Measurements from ENCODE around the gene TIMM9.

- TF ChIP-seq POLR2A (IDR thresholded peaks at IDR 0.05) (no peak), CTCF (IDR thresholded peaks at IDR 0.05 in 8 of 11, conservative IDR thresholded peaks at IDR 0.05 in 3 of 11) (no peak)
Measured at GRCh38 chr14:58414845-58415244, 12.5 kb downstream of the TIMM9 start.

All from spleen (tissue), 7 donors.